ENCODE results near the gene CAMP.

CAMP gene

DNA sequence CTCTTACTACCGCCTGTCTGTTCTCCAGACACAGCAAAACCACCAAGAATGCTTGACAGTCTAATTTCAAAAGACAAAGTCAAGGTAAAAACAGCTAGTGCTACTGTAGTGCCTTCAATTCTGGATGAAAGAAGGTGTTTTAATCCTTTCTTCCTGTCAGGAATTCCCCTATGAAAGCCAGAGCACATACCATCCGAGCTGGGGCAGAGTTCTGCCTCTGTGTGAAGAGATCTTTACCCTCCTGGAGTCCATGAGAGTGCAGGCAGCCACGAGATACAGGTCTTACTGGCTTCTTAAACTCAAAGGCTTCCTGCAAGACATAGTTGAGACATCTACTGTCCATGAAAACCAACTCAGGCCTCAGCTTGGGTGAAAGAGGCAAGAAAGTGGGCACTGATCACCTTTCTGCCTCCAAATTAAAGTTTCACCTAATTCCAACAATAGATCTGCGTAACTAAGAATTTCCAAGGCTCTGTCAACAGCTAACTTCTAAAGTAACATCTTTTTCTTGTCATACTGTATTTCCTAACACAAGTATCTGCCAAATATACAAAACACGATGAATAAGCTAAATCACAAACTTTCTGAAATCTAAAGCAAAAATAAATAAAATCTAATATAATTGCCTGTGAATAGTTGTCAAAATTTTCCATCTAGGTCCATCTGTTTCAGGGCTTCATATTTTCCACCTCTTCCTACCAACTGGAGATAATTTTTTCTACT, 42.6 kb upstream of the CAMP start:
- DNase-seq (ENCODE audit: low read depth in 1 of 2, low spot score in 1 of 2): no peak
- no peak overlapping the region for H3K4me3 ChIP-seq (replicated peaks; ENCODE audit: insufficient read depth, low read length)
- H3K27ac ChIP-seq (replicated peaks): no peak overlapping the region
- H3K27me3 ChIP-seq (ENCODE audit: insufficient read depth, poor library complexity, severe bottlenecking): no peaks in the 10 kb centered on the region
- TF ChIP-seq, protein P1, sequence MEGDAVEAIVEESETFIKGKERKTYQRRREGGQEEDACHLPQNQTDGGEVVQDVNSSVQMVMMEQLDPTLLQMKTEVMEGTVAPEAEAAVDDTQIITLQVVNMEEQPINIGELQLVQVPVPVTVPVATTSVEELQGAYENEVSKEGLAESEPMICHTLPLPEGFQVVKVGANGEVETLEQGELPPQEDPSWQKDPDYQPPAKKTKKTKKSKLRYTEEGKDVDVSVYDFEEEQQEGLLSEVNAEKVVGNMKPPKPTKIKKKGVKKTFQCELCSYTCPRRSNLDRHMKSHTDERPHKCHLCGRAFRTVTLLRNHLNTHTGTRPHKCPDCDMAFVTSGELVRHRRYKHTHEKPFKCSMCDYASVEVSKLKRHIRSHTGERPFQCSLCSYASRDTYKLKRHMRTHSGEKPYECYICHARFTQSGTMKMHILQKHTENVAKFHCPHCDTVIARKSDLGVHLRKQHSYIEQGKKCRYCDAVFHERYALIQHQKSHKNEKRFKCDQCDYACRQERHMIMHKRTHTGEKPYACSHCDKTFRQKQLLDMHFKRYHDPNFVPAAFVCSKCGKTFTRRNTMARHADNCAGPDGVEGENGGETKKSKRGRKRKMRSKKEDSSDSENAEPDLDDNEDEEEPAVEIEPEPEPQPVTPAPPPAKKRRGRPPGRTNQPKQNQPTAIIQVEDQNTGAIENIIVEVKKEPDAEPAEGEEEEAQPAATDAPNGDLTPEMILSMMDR (IDR thresholded peaks at IDR 0.05; ENCODE audit: insufficient read depth, low read length): no peak
- TF ChIP-seq SPI1 (IDR thresholded peaks at IDR 0.05; ENCODE audit: borderline replicate concordance, low read depth) (no peak), POLR2AphosphoS5 (IDR thresholded peaks at IDR 0.05; ENCODE audit: low read depth) (no peak), GABPA (IDR thresholded peaks at IDR 0.05; ENCODE audit: low read depth) (no peak)
- TF ChIP-seq, protein P2, sequence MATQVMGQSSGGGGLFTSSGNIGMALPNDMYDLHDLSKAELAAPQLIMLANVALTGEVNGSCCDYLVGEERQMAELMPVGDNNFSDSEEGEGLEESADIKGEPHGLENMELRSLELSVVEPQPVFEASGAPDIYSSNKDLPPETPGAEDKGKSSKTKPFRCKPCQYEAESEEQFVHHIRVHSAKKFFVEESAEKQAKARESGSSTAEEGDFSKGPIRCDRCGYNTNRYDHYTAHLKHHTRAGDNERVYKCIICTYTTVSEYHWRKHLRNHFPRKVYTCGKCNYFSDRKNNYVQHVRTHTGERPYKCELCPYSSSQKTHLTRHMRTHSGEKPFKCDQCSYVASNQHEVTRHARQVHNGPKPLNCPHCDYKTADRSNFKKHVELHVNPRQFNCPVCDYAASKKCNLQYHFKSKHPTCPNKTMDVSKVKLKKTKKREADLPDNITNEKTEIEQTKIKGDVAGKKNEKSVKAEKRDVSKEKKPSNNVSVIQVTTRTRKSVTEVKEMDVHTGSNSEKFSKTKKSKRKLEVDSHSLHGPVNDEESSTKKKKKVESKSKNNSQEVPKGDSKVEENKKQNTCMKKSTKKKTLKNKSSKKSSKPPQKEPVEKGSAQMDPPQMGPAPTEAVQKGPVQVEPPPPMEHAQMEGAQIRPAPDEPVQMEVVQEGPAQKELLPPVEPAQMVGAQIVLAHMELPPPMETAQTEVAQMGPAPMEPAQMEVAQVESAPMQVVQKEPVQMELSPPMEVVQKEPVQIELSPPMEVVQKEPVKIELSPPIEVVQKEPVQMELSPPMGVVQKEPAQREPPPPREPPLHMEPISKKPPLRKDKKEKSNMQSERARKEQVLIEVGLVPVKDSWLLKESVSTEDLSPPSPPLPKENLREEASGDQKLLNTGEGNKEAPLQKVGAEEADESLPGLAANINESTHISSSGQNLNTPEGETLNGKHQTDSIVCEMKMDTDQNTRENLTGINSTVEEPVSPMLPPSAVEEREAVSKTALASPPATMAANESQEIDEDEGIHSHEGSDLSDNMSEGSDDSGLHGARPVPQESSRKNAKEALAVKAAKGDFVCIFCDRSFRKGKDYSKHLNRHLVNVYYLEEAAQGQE (IDR thresholded peaks at IDR 0.05; ENCODE audit: insufficient replicate concordance, low read depth): no peak

DNA sequence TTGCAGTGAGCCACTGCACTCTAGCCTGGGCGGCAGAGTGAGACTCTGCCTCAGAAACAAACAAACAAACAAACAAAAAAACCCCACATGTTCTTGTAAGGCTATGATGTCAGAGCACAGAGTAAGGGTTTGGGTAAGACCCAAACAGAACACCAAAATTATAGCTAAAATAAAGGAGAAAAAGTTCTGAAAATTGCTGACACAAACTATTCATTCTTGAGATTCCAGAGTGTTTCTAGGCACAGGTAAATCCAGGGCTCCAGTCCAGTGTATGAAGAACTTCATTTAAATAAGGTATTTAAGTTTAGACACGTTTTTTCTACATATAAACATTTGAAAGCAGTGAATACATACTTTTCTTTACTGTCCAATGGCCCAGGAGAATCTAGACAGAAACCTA, 39.0 kb upstream of the CAMP start:
- no peaks in the 10 kb centered on the region for H3K27me3 ChIP-seq (ENCODE audit: insufficient read depth, poor library complexity, severe bottlenecking)
- no peak overlapping the region for H3K4me3 ChIP-seq (replicated peaks; ENCODE audit: insufficient read depth, low read length)
- no peak for TF ChIP-seq GABPA (IDR thresholded peaks at IDR 0.05; ENCODE audit: low read depth)
- no peak for TF ChIP-seq POLR2AphosphoS5 (IDR thresholded peaks at IDR 0.05; ENCODE audit: low read depth)
- TF ChIP-seq, protein P1 (IDR thresholded peaks at IDR 0.05; ENCODE audit: insufficient read depth, low read length): no peak
- TF ChIP-seq SPI1 (IDR thresholded peaks at IDR 0.05; ENCODE audit: borderline replicate concordance, low read depth): no peak
- H3K27ac ChIP-seq (replicated peaks): no peak overlapping the region
- no peak for DNase-seq (ENCODE audit: low read depth in 1 of 2, low spot score in 1 of 2)

DNA sequence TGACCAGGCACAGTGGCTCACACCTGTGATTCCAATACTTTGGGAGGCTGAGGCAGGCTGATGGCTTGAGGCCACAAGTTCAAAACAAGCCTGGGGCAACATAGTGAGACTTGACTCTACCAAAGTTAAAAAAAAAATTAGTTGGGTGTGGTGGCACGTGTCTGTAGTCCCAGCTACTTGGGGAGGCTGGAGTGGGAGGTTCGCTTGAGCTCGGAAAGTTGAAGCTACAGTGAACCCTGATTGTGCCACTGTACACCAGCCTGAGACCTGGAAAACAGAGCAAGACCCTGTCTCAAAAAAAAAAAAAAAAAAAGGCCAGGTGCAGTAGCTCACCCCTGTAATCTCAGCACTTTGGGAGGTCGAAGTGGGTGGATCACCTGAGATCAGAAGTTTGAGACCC, 38.2 kb upstream of the CAMP start:
- H3K4me3 ChIP-seq (replicated peaks; ENCODE audit: insufficient read depth, low read length): no peak overlapping the region
- no peaks in the 10 kb centered on the region for H3K27me3 ChIP-seq (ENCODE audit: insufficient read depth, poor library complexity, severe bottlenecking)
- no peak for TF ChIP-seq POLR2AphosphoS5 (IDR thresholded peaks at IDR 0.05; ENCODE audit: low read depth)
- TF ChIP-seq SPI1 (IDR thresholded peaks at IDR 0.05; ENCODE audit: borderline replicate concordance, low read depth): no peak
- no peak for TF ChIP-seq GABPA (IDR thresholded peaks at IDR 0.05; ENCODE audit: low read depth)
- TF ChIP-seq, protein P1 (IDR thresholded peaks at IDR 0.05; ENCODE audit: insufficient read depth, low read length): no peak
- TF ChIP-seq, protein P2 (IDR thresholded peaks at IDR 0.05; ENCODE audit: insufficient replicate concordance, low read depth): no peak
- no peak for DNase-seq (ENCODE audit: low read depth in 1 of 2, low spot score in 1 of 2)
- H3K27ac ChIP-seq (replicated peaks): no peak overlapping the region

Measured in HL-60 (cell line).